ENCODE results near the gene FAM131A. TPM values are rescaled to one million over a fixed set of nuclear protein-coding genes. Genes with fewer than 3 reads are reported as not detected.

FAM131A gene
- total and polyA plus RNA-seq, 2 donors (not counting 1 experiment from before 2014, with no cell fraction given), result 11.7 to 13.4 TPM

DNA sequence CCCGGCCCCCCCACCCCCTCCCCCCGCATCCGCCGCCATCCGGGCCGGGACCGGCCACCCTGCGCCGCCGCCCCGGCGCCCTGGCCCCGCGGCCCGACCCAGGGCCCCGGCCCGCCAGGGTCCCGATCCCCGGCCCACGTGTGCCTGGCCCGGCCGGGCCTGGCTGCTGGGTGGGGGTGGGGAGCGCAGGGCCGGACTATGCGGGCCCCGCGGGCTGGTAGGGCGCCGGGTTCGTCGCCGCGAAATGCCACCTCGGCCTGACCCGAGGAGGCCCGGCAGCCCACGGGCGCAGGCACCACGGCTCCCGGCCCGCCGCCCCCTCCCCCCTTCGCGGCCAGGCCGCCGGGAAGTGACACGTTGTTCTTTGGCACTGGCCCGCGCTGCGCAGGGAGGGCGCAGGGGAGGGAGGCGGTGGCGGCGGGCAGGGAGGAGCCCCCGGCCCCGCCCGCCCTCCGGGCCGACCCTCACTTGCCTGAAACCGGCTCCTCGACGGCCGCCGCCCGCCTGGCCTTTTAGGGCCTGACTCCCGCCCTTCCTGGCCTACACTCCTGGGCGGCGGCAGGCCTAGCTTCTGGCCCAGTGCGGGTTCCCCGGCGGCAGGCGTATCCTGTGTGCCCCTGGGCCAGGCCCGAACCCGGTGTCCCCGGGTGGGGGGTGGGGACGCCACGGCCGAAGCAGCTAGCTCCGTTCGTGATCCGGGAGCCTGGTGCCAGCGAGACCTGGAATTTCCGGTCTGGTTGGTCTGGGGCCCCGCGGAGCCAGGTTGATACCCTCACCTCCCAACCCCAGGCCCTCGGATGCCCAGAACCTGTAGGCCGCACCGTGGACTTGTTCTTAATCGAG lies 22.5 kb upstream of the FAM131A start:
- Histone ChIP-seq H4K20me1 (ENCODE audit: control insufficient read depth, insufficient read depth, low read length, poor library complexity, severe bottlenecking) (peaks cover 46% of the 10 kb centered on the region), H3K36me3 (replicated peaks in 1 of 2; ENCODE audit: control extremely low read depth in 1 of 2, control insufficient read depth in 1 of 2, extremely low read depth in 1 of 2, insufficient read depth in 2 of 2, low read length in 1 of 2) (peaks cover 0 to 20% of the 10 kb centered on the region in 2 experiments), H3K9ac (ENCODE audit: low read length) (peak overlapping the region; percentile 71), H3K79me2 (ENCODE audit: control insufficient read depth, insufficient read depth, low read length) (peaks cover 24% of the 10 kb centered on the region), H3K9me3 (ENCODE audit: control extremely low read depth in 1 of 3, control insufficient read depth in 2 of 3, insufficient read depth in 1 of 3, low read length in 2 of 3) (no peaks in the 10 kb centered on the region), H3K4me1 (ENCODE audit: control insufficient read depth in 2 of 2, insufficient read depth in 2 of 2, low read length in 2 of 2) (peaks cover 13 to 23% of the 10 kb centered on the region in 2 donors), H3K27me3 (replicated peaks in 1 of 4; ENCODE audit: control extremely low read depth in 1 of 4, control insufficient read depth in 3 of 4, insufficient read depth in 4 of 4, low read length in 3 of 4) (no peaks in the 10 kb centered on the region), H3K4me3 (ENCODE audit: control extremely low read depth in 1 of 5, extremely low read depth in 1 of 5, insufficient read depth in 1 of 5, low read depth in 2 of 5, low read length in 4 of 5) (peak overlapping the region in 4 of 5 experiments; percentile 43 to 66 (median 60)), H3K27ac (ENCODE audit: low read length in 2 of 2) (peak overlapping the region; percentile 73 to 89), H3K4me2 (replicated peaks; ENCODE audit: low read depth, low read length, poor library complexity, severe bottlenecking) (peak overlapping the region; percentile 89), H2AFZ (ENCODE audit: insufficient read depth, low read depth, low read length, poor library complexity, severe bottlenecking) (peak overlapping the region; percentile 32)
- ChIA-PET CTCF (no interaction called here), POLR2A (interaction anchor here (0.7 to 1.3 kb wide), 3 partner anchors 48 to 67 kb away, joined by 3 to 9 read pairs (median 3); no protein-coding TSS in a partner anchor)
- intact Hi-C loops (cut with micrococcal nuclease), result loop anchor here (1.0 kb wide), 6 partner anchors 16 to 141 kb away; partner anchors contain the start of genes AP2M1, EEF1AKMT4 and PSMD2
- Mint-ChIP-seq H3K27me3 (no peaks in the 10 kb centered on the region), H3K9me3 (ENCODE audit: insufficient read depth) (no peaks in the 10 kb centered on the region), H3K4me1 (peaks cover 31% of the 10 kb centered on the region), H3K27ac (peak overlapping the region; percentile 88), H3K4me3 (peak overlapping the region; percentile 90)
- WGBS (ENCODE audit: insufficient coverage), result under 1% methylated on average over 75 of the region's 89 CpGs
- peak; percentile 82 for DNase-seq
- peak; percentile 38 for ATAC-seq (ENCODE audit: low read depth)
- no peak for TF ChIP-seq EZH2 (IDR thresholded peaks at IDR 0.05; ENCODE audit: borderline replicate concordance, insufficient read depth, low read depth, low read length, poor library complexity, severe bottlenecking)
- TF ChIP-seq, protein P1, sequence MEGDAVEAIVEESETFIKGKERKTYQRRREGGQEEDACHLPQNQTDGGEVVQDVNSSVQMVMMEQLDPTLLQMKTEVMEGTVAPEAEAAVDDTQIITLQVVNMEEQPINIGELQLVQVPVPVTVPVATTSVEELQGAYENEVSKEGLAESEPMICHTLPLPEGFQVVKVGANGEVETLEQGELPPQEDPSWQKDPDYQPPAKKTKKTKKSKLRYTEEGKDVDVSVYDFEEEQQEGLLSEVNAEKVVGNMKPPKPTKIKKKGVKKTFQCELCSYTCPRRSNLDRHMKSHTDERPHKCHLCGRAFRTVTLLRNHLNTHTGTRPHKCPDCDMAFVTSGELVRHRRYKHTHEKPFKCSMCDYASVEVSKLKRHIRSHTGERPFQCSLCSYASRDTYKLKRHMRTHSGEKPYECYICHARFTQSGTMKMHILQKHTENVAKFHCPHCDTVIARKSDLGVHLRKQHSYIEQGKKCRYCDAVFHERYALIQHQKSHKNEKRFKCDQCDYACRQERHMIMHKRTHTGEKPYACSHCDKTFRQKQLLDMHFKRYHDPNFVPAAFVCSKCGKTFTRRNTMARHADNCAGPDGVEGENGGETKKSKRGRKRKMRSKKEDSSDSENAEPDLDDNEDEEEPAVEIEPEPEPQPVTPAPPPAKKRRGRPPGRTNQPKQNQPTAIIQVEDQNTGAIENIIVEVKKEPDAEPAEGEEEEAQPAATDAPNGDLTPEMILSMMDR (IDR thresholded peaks at IDR 0.05), result no peak

DNA sequence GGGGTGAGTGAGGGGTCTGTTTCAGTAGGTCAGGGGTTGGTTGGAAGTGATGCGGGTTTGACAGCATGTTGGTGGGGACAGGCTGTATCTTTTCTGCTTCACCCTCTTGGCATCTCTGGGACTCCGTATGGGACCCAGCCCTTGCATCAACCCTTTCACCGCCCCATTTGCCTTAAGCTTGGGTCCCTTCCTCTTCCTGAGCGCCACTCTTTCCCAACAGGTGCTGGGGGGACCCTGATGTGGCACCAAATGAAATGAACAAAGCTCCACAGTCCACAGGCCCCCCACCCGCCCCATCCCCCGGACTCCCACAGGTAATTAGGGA lies 21.9 kb upstream of the FAM131A start:
- Histone ChIP-seq H3K4me2 (replicated peaks; ENCODE audit: low read depth, low read length, poor library complexity, severe bottlenecking) (peak overlapping the region; percentile 89), H3K9ac (ENCODE audit: low read length) (peak overlapping the region; percentile 71), H3K27ac (ENCODE audit: low read length in 2 of 2) (peak overlapping the region; percentile 73 to 89), H3K4me3 (ENCODE audit: control extremely low read depth in 1 of 5, extremely low read depth in 1 of 5, insufficient read depth in 1 of 5, low read depth in 2 of 5, low read length in 4 of 5) (peak overlapping the region in 4 of 5 experiments; percentile 43 to 66 (median 60)), H3K9me3 (ENCODE audit: control extremely low read depth in 1 of 3, control insufficient read depth in 2 of 3, insufficient read depth in 1 of 3, low read length in 2 of 3) (no peaks in the 10 kb centered on the region), H3K36me3 (replicated peaks in 1 of 2; ENCODE audit: control extremely low read depth in 1 of 2, control insufficient read depth in 1 of 2, extremely low read depth in 1 of 2, insufficient read depth in 2 of 2, low read length in 1 of 2) (peaks cover 0 to 23% of the 10 kb centered on the region in 2 experiments), H3K27me3 (replicated peaks in 1 of 4; ENCODE audit: control extremely low read depth in 1 of 4, control insufficient read depth in 3 of 4, insufficient read depth in 4 of 4, low read length in 3 of 4) (no peaks in the 10 kb centered on the region), H4K20me1 (ENCODE audit: control insufficient read depth, insufficient read depth, low read length, poor library complexity, severe bottlenecking) (peaks cover 51% of the 10 kb centered on the region), H3K4me1 (ENCODE audit: control insufficient read depth in 2 of 2, insufficient read depth in 2 of 2, low read length in 2 of 2) (peaks cover 13 to 23% of the 10 kb centered on the region in 2 donors), H3K79me2 (ENCODE audit: control insufficient read depth, insufficient read depth, low read length) (peaks cover 24% of the 10 kb centered on the region), H2AFZ (ENCODE audit: insufficient read depth, low read depth, low read length, poor library complexity, severe bottlenecking) (peak overlapping the region; percentile 32)
- TF ChIP-seq, protein P1 (IDR thresholded peaks at IDR 0.05), result no peak
- Mint-ChIP-seq H3K27ac (peak overlapping the region; percentile 88), H3K9me3 (ENCODE audit: insufficient read depth) (no peaks in the 10 kb centered on the region), H3K27me3 (no peaks in the 10 kb centered on the region), H3K4me3 (peak overlapping the region; percentile 90), H3K4me1 (peaks cover 31% of the 10 kb centered on the region)
- WGBS (ENCODE audit: insufficient coverage), result no CpG with 5 or more reads among the region's 6 CpGs
- POLR2A ChIA-PET, result interaction anchor here (1.0 to 1.3 kb wide), 2 partner anchors 47 to 68 kb away, joined by 3 to 9 read pairs; no protein-coding TSS in a partner anchor
- intact Hi-C loops (cut with micrococcal nuclease), result no loop called here
- DNase-seq, result no peak
- CTCF ChIA-PET, result interaction anchor here (0.9 to 1.4 kb wide), 2 partner anchors 298 to 420 kb away, joined by 3 read pairs; partner anchors contain the start of gene ABCC5
- no peak for ATAC-seq (ENCODE audit: low read depth)
